ENCODE data around the gene RAMP3.
A peak's percentile ranks its signal among the peaks of the same experiment; 100 is the strongest.

RAMP3 gene

DNA sequence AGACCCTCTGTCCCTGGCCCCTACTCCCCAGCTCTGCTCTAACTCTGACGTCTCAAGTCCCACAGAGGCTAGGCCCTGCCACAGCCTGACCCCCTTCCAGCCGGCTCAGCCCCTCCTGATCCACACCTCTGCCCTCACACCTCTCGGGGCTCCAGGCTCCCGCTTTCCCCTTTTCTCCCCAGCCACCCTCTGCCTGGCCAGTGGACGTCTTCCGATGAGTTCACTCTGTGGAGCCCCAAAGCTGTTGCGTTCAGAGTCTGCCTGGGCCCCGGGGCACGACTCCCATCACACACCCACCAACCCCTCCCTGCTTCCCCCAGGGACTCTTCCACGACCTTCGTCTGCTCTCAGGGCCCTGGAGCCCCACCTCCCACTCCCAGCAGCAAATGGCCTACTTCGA is 27.7 kb upstream of the RAMP3 start:
- H3K4me3 ChIP-seq (ENCODE audit: low read depth, low read length) = no peak overlapping the region
- no peak for DNase-seq (ENCODE audit: low read depth)

DNA sequence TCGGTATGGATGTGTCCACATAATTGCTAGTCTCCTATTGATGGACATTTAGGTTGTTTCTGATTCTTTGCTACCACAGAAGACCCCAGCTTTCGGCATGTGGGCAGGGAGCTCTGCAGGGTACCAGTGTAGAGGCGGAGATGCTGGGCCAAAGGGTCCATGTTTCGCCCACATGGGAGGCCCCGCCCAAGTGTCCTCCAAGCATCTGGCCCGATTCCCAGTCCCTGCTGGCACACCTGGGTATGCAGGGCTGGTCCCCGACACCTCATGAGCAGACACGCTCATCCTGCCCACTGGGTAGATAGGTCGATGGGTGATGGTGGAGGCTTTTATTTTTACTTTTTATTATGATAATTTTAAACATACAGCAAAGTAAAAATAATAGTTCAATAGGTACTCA is 26.7 kb upstream of the RAMP3 start:
- no peak overlapping the region for H3K4me3 ChIP-seq (ENCODE audit: low read depth, low read length)
- no peak for DNase-seq (ENCODE audit: low read depth)

DNA sequence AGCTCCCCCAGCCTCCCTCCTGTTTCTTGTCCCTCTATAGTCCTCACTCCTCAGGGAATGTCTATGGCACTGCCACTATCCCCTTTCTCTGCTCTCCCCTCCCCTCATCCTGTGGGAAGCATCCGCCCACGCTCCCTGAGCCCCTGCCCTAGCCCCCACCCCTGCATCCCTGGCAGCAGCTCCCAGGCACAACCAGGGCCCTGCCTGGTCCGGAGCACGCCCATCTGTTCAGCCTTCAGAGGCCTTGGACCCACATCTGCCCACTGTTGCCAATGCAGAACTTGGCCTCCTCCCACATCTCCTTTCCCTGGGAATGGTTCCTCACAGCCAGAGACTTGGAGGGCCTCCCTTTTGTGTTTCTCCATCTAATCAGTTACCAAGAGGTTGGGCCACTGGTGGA is 25.7 kb upstream of the RAMP3 start:
- H3K4me3 ChIP-seq (ENCODE audit: low read depth, low read length) = no peak overlapping the region
- DNase-seq (ENCODE audit: low read depth) = no peak

DNA sequence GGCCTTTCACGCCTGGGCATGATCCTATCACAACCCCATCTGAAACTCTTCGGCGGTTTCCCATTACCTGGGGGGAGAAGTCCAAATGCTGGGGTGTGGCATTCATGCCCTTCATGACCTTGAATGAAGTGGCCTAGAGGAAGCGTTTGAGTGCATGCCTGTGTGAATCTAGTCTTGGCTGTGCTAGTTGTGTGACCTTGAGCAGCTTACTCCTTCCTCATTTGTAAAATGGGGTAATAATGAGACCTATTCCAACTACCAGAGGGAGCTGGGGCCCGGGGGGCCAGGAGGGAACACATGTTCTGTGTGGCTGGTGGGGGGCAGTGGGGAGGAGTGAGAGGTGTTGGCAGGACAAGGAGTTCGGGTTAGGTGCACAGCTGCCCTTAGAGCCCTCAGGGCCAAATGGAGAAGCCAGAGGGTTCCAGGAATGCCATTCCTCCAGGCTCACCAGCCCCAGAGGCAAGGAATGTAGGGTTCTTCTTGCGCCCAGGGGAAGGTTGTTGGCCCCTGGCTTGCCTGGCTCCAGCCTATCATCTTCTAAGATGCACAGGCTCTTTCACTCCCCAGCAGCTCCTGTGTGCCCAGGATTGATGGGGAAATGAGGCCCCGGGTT is 24.8 kb upstream of the RAMP3 start:
- H3K4me3 ChIP-seq (ENCODE audit: low read depth, low read length) = no peak overlapping the region
- no peak for DNase-seq (ENCODE audit: low read depth)

GRCh38 chr7:45133352-45133751 is 24.2 kb upstream of the RAMP3 start:
- H3K4me3 ChIP-seq (ENCODE audit: low read depth, low read length) = no peak overlapping the region
- DNase-seq (ENCODE audit: low read depth) = no peak

- no peak for DNase-seq (ENCODE audit: low read depth)
Observed at GRCh38 chr7:45133877-45134276, 23.7 kb upstream of the RAMP3 start.

DNA sequence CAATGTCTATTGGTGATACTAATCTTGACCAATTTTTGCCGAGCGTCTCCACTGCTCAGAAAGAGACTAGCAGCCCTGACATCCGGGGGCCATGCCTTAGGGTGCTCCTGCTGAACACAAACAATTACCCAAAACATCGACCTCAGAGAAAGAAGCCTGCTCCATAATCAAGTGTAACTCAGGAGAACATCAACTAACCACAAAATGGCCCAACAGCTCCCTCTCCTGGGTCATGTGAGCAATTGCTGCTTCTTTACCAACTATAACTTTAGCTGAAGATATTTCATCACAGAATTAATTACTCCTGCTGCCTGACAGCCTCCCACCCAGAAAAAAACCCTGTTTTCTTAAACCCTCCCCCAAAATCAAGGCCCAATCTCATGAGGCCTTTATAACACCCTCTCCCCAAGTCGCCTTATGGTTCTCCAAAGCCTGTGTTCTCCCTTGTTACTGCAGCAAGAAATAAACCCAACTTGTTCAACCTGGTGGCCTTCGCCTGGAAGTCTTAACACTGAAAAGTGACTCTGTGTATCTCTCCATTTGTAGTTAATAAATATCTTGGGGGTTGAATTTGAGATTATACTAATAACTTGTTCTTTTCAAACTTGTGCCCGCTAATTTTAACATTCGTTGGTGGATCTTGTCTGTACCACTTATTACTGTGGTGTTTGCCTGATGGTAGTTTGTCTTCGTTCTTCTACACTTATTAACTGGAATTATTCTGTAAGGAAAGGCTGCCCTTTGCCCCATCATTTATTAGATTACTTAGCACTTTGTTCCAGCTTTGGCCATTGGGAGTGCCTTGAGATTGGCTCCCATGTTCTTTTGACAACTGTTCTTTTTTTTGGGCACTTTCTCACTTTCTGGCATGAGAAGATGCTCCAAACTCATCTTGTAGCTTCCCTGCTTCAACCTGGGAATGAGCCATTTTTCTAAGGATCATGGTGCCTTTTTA is 21.2 kb upstream of the RAMP3 start:
- DNase-seq (ENCODE audit: low read depth) = peak; percentile 22
- H3K4me3 ChIP-seq (ENCODE audit: low read depth, low read length) = no peak overlapping the region

More at GRCh38 chr7:45133877-45134276, 23.7 kb upstream of the RAMP3 start:
- H3K4me3 ChIP-seq (ENCODE audit: low read depth, low read length) = no peak overlapping the region

GRCh38 chr7:45138433-45139267 is 18.9 kb upstream of the RAMP3 start:
- DNase-seq (ENCODE audit: low read depth) = no peak
- no peak overlapping the region for H3K4me3 ChIP-seq (ENCODE audit: low read depth, low read length)

GRCh38 chr7:45140827-45141226 is 16.8 kb upstream of the RAMP3 start:
- H3K4me3 ChIP-seq (ENCODE audit: low read depth, low read length) = no peak overlapping the region
- no peak for DNase-seq (ENCODE audit: low read depth)

DNA sequence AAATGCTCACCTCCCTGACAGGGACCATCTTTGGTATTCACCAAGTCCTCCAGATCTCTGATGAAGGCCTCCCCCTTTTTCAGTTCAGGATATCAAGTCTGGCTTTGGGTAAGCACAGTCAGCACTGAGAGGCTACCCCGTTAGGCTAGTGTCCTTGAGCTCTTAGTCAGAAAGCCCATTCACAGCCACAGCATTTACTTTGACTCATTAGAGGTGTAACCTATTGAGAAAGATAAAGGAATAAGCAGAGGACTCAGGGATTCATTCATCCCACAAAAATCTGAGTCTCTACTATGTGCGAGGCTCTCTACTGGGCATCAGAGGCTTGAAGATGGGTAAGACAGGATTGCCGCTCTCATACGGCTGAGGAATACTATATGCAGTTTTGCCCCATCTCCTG is 14.0 kb upstream of the RAMP3 start:
- DNase-seq (ENCODE audit: low read depth) = no peak
- no peak overlapping the region for H3K4me3 ChIP-seq (ENCODE audit: low read depth, low read length)

- H3K4me3 ChIP-seq (ENCODE audit: low read depth, low read length) = no peak overlapping the region
- DNase-seq (ENCODE audit: low read depth) = no peak
Observed at GRCh38 chr7:45145881-45146280, 11.7 kb upstream of the RAMP3 start.

GRCh38 chr7:45146531-45147379 is 10.8 kb upstream of the RAMP3 start:
- DNase-seq (ENCODE audit: low read depth) = no peak
- no peak overlapping the region for H3K4me3 ChIP-seq (ENCODE audit: low read depth, low read length)

GRCh38 chr7:45147858-45148652 is 9.5 kb upstream of the RAMP3 start:
- DNase-seq (ENCODE audit: low read depth) = no peak
- no peak overlapping the region for H3K4me3 ChIP-seq (ENCODE audit: low read depth, low read length)

- no peak for DNase-seq (ENCODE audit: low read depth)
- no peak overlapping the region for H3K4me3 ChIP-seq (ENCODE audit: low read depth, low read length)
Observed at GRCh38 chr7:45148653-45148973, 9.0 kb upstream of the RAMP3 start.

- DNase-seq (ENCODE audit: low read depth) = no peak
- no peak overlapping the region for H3K4me3 ChIP-seq (ENCODE audit: low read depth, low read length)
Observed at GRCh38 chr7:45149606-45150005, 8.0 kb upstream of the RAMP3 start.

- no peak for DNase-seq (ENCODE audit: low read depth)
- H3K4me3 ChIP-seq (ENCODE audit: low read depth, low read length) = no peak overlapping the region
Observed at GRCh38 chr7:45150199-45150598, 7.4 kb upstream of the RAMP3 start.

DNA sequence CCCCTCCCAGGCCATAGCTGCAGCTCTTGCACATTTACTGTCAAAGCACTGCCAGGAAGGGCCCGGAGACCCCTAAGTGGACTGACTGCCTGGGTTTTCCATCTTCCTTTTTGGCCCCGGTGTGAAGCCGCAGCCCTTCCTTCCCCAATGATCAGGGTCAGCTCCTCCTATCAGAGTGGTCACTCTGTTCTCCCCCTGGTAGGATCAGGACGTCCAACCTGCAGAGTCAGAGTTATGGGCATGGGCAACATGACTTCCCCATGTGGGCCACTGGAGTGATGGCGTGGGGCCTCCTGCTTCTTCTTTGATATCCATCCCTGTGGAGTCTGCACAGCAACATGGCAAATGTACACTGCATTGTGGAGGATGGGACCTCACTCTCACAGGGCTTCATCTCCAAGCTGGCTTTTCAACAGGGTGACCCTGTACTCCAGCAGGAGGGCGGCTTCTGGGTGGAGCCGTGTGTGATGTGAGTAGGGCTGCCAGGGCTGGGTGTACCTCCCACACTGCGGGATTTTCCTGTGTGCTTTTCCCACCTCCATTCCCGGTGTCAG is 6.4 kb upstream of the RAMP3 start:
- H3K4me3 ChIP-seq (ENCODE audit: low read depth, low read length) = no peak overlapping the region
- no peak for DNase-seq (ENCODE audit: low read depth)

DNA sequence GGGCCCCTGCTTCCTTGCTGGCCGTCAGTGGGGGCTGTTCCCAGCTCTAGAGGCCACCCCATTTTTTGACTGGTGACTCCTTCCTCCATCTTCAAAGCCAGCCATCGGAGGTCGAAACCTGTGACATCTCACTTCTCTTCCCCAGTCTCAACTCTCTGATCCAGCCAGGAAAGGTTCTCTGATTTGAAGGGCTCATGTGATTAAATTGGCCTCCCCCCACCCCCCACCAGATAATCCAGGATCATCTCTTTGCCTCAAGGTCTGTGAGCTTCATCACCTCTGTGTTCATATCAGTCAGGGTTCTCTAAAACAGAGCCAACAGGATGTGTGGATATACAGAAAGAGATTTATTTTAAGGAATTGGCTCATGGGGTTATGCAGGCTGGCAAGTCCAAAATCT is 5.6 kb upstream of the RAMP3 start:
- no peak for DNase-seq (ENCODE audit: low read depth)
- H3K4me3 ChIP-seq (ENCODE audit: low read depth, low read length) = no peak overlapping the region

All from skeletal muscle cell (primary cell).